ENCODE measurements around the gene CX3CL1.

CX3CL1 gene

GRCh38 chr16:57372372-57373116 is at the start of gene CX3CL1:
CX3CL1 (plus strand) TSS chr16:57372490; CDS start chr16:57372569, 79 bp downstream.
- H3K9ac ChIP-seq (ENCODE audit: low read depth, low read length): no peak within 1 kb of the TSS
- no peaks in the 10 kb centered on the region for H4K20me1 ChIP-seq (ENCODE audit: insufficient read depth, low read length)
- DNase-seq (no peak), ATAC-seq (ENCODE audit: insufficient read depth, low read depth) (no peak)
- no peak within 1 kb of the TSS for H3K27ac ChIP-seq (ENCODE audit: low read length)
- TF ChIP-seq, protein P1, sequence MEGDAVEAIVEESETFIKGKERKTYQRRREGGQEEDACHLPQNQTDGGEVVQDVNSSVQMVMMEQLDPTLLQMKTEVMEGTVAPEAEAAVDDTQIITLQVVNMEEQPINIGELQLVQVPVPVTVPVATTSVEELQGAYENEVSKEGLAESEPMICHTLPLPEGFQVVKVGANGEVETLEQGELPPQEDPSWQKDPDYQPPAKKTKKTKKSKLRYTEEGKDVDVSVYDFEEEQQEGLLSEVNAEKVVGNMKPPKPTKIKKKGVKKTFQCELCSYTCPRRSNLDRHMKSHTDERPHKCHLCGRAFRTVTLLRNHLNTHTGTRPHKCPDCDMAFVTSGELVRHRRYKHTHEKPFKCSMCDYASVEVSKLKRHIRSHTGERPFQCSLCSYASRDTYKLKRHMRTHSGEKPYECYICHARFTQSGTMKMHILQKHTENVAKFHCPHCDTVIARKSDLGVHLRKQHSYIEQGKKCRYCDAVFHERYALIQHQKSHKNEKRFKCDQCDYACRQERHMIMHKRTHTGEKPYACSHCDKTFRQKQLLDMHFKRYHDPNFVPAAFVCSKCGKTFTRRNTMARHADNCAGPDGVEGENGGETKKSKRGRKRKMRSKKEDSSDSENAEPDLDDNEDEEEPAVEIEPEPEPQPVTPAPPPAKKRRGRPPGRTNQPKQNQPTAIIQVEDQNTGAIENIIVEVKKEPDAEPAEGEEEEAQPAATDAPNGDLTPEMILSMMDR (IDR thresholded peaks at IDR 0.05; ENCODE audit: borderline replicate concordance, extremely low read depth, low read length, poor library complexity, severe bottlenecking): no peak
- TF ChIP-seq EZH2 (IDR thresholded peaks at IDR 0.05; ENCODE audit: borderline replicate concordance, low read depth, low read length, severe bottlenecking): no peak
- peaks cover 3% of the 10 kb centered on the region for H3K27me3 ChIP-seq (ENCODE audit: insufficient read depth, low read length, poor library complexity)
- no peak within 1 kb of the TSS for H3K4me2 ChIP-seq (ENCODE audit: insufficient read depth, low read length)
- H3K9me3 ChIP-seq (ENCODE audit: insufficient read depth, low read length, severe bottlenecking): no peaks in the 10 kb centered on the region
- H3K4me1 ChIP-seq (ENCODE audit: insufficient read depth, low read length): no peaks in the 10 kb centered on the region
- H3K36me3 ChIP-seq (ENCODE audit: insufficient read depth, low read length): no peaks in the 10 kb centered on the region
- no peak within 1 kb of the TSS for H2AFZ ChIP-seq (ENCODE audit: low read depth, low read length)
- no peak within 1 kb of the TSS for H3K4me3 ChIP-seq (ENCODE audit: low read depth in 1 of 2, low read length in 2 of 2)
- no peaks in the 10 kb centered on the region for H3K79me2 ChIP-seq (ENCODE audit: insufficient read depth, low read length)

DNA sequence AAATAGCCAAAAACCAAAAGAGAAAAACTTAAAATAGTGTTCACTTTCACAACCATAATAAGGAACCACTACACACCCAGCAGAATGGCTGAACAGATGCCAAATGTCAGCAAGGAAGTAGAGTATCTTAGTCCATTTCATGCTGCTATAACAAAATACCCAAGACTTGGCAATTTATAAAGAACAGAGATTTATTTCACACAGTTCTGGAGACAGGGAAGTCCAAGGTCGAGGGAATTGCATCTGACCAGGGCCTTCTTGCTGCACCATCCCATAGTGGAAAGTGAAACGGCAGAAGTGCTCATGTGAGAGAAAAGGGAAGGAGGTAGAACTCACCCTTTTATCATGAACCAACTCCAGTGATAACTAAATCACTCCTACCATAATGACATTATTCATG is 47.5 kb upstream of the CX3CL1 start:
- H3K36me3 ChIP-seq (ENCODE audit: insufficient read depth, low read length): no peaks in the 10 kb centered on the region
- no peak overlapping the region for H3K4me2 ChIP-seq (ENCODE audit: insufficient read depth, low read length)
- H2AFZ ChIP-seq (ENCODE audit: low read depth, low read length): no peak overlapping the region
- no peak overlapping the region for H3K4me3 ChIP-seq (ENCODE audit: low read depth in 1 of 2, low read length in 2 of 2)
- no peaks in the 10 kb centered on the region for H4K20me1 ChIP-seq (ENCODE audit: insufficient read depth, low read length)
- H3K9ac ChIP-seq (ENCODE audit: low read depth, low read length): no peak overlapping the region
- no peaks in the 10 kb centered on the region for H3K9me3 ChIP-seq (ENCODE audit: insufficient read depth, low read length, severe bottlenecking)
- no peak for ATAC-seq (ENCODE audit: insufficient read depth, low read depth)
- H3K27me3 ChIP-seq (ENCODE audit: insufficient read depth, low read length, poor library complexity): no peaks in the 10 kb centered on the region
- H3K4me1 ChIP-seq (ENCODE audit: insufficient read depth, low read length): no peaks in the 10 kb centered on the region
- DNase-seq: no peak
- TF ChIP-seq EZH2 (IDR thresholded peaks at IDR 0.05; ENCODE audit: borderline replicate concordance, low read depth, low read length, severe bottlenecking): no peak
- TF ChIP-seq, protein P1 (IDR thresholded peaks at IDR 0.05; ENCODE audit: borderline replicate concordance, extremely low read depth, low read length, poor library complexity, severe bottlenecking): no peak
- H3K27ac ChIP-seq (ENCODE audit: low read length): no peak overlapping the region
- H3K79me2 ChIP-seq (ENCODE audit: insufficient read depth, low read length): no peaks in the 10 kb centered on the region

- no peak for ATAC-seq (ENCODE audit: insufficient read depth, low read depth)
- DNase-seq: no peak
- TF ChIP-seq, protein P1 (IDR thresholded peaks at IDR 0.05; ENCODE audit: borderline replicate concordance, extremely low read depth, low read length, poor library complexity, severe bottlenecking): no peak
- no peak for TF ChIP-seq EZH2 (IDR thresholded peaks at IDR 0.05; ENCODE audit: borderline replicate concordance, low read depth, low read length, severe bottlenecking)
- Histone ChIP-seq H3K4me2 (ENCODE audit: insufficient read depth, low read length) (no peak overlapping the region), H2AFZ (ENCODE audit: low read depth, low read length) (no peak overlapping the region), H3K4me3 (ENCODE audit: low read depth in 1 of 2, low read length in 2 of 2) (no peak overlapping the region), H3K9me3 (ENCODE audit: insufficient read depth, low read length, severe bottlenecking) (no peaks in the 10 kb centered on the region), H3K36me3 (ENCODE audit: insufficient read depth, low read length) (no peaks in the 10 kb centered on the region), H4K20me1 (ENCODE audit: insufficient read depth, low read length) (no peaks in the 10 kb centered on the region), H3K9ac (ENCODE audit: low read depth, low read length) (no peak overlapping the region), H3K4me1 (ENCODE audit: insufficient read depth, low read length) (no peaks in the 10 kb centered on the region), H3K79me2 (ENCODE audit: insufficient read depth, low read length) (no peaks in the 10 kb centered on the region), H3K27me3 (ENCODE audit: insufficient read depth, low read length, poor library complexity) (no peaks in the 10 kb centered on the region), H3K27ac (ENCODE audit: low read length) (no peak overlapping the region)
Measured at GRCh38 chr16:57325458-57325857, 46.8 kb upstream of the CX3CL1 start.

All from DND-41 (cell line).